HepG2 (cell line): ENCODE data around the gene THY1. TPM values are rescaled to one million over a fixed set of nuclear protein-coding genes. Genes with fewer than 3 reads are reported as not detected.

ENCODE experiments used
- ATAC-seq: fragments of 200-7000 bp; cut with Tn5 transposase; 3 replicates; pipeline ENCODE4 v1.9.1; 2020; ENCODE audit warnings: mild to moderate bottlenecking, moderate library complexity
- BruUV-seq: library from RNA; stranded (reverse); fragments of 400-500 nt; replicated peaks from 2 replicates; lab custom pipeline; 2021; lab: Mats Ljungman, UMichigan
- CTCF ChIA-PET: fragments of 300-600 bp; formaldehyde crosslinking; extraction: SDS; loops from one replicate; lab custom pipeline; 2021; ENCODE audit warnings: low total read pairs, inconsistent platforms, low intra/inter-chr PET ratio; lab: Yijun Ruan, JAX
- POLR2A ChIA-PET: fragments of 350-600 bp; sonication (Branson Sonifier 250); formaldehyde crosslinking; loops from one replicate; lab custom pipeline; 2020; ENCODE audit warnings: antibody characterized with exemption, inconsistent platforms; lab: Yijun Ruan, JAX
- DNase-seq: peaks from one replicate; pipeline ENCODE4 v3.0.0-alpha.2; 2015; ENCODE audit warnings: low spot score
- FAIRE-seq: peaks from 3 replicates; lab custom pipeline; 2011; peaks lifted over from hg19 to GRCh38; lab: Jason Lieb, UNC
- H2AFZ ChIP-seq: one replicate; pipeline ENCODE4 v1.6.1; 2011; ENCODE audit warnings: low read length, inconsistent platforms
- H3K27ac ChIP-seq: fragments of 300-600 bp; 3 replicates; pipeline ENCODE4 v1.8.0; 2011; ENCODE audit warnings: mixed run types, mild to moderate bottlenecking, mixed read lengths, low read length, inconsistent platforms; ENCODE audit not compliant: insufficient read depth; ENCODE audit errors: extremely low read length
- H3K27me3 ChIP-seq, 2 experiments: fragments of 200-600 bp in 1 of 2; 2 replicates in 1 of 2; 3 replicates in 1 of 2; pipeline versions ENCODE4 v1.6.0 to v1.8.0; 2011; ENCODE audit warnings: low read length in 2 of 2, mild to moderate bottlenecking in 2 of 2, moderate library complexity in 2 of 2, inconsistent platforms in 1 of 2; ENCODE audit not compliant: insufficient read depth in 2 of 2, control insufficient read depth in 1 of 2
- H3K36me3 ChIP-seq, 2 experiments: fragments of 200-600 bp in 1 of 2; replicated peaks in 1 of 2; 2 replicates in 1 of 2; 3 replicates in 1 of 2; pipeline versions ENCODE4 v1.5.1 to v1.8.0; 2011; ENCODE audit warnings: low read length in 2 of 2, inconsistent platforms in 1 of 2; ENCODE audit not compliant: insufficient read depth in 2 of 2, control insufficient read depth in 1 of 2
- H3K4me1 ChIP-seq: 2 replicates; pipeline ENCODE4 v1.5.1; 2012; ENCODE audit warnings: low read length, inconsistent platforms; ENCODE audit not compliant: insufficient read depth
- H3K4me2 ChIP-seq: 2 replicates; pipeline ENCODE4 v1.6.0; 2011; ENCODE audit warnings: low read depth, low read length, inconsistent platforms
- H3K4me3 ChIP-seq, 3 experiments: fragments of 200-600 bp in 1 of 3; sonication (generic), shearing (Covaris generic) in 1 of 3; replicated peaks in 1 of 3; 2 replicates each; pipeline ENCODE4 v1.5.1; 2011 to 2016; ENCODE audit warnings: low read length in 3 of 3, inconsistent platforms in 2 of 3, low read depth in 2 of 3, mild to moderate bottlenecking in 2 of 3, control low read depth in 1 of 3, mixed read lengths in 1 of 3; ENCODE audit not compliant: insufficient read depth in 1 of 3
- H3K79me2 ChIP-seq: one replicate; pipeline ENCODE4 v1.6.1; 2011; ENCODE audit warnings: low read length, inconsistent platforms; ENCODE audit not compliant: insufficient read depth
- H3K9ac ChIP-seq: 2 replicates; pipeline ENCODE4 v1.6.0; 2011; ENCODE audit warnings: mild to moderate bottlenecking, low read depth, low read length, inconsistent platforms; ENCODE audit not compliant: insufficient read depth
- H3K9me3 ChIP-seq: 2 replicates; pipeline ENCODE4 v1.5.1; 2012; ENCODE audit warnings: mild to moderate bottlenecking, low read length
- H4K20me1 ChIP-seq: 2 replicates; pipeline ENCODE4 v1.6.0; 2011; ENCODE audit warnings: inconsistent platforms, mild to moderate bottlenecking, low read length, moderate library complexity; ENCODE audit not compliant: insufficient read depth
- ATM ChIP-seq: fragments of 450-650 bp; IDR thresholded peaks from 2 replicates; pipeline ENCODE4 v1.7.1; 2017; ENCODE audit warnings: mild to moderate bottlenecking, borderline replicate concordance
- HNF4G ChIP-seq, 2 experiments: sonication (generic) in 1 of 2; formaldehyde crosslinking in 1 of 2; IDR thresholded peaks; 2 replicates each; pipeline versions ENCODE4 v1.4.0 to v1.6.1; 2011 to 2020; ENCODE audit warnings: borderline replicate concordance in 2 of 2, low read depth in 2 of 2, mild to moderate bottlenecking in 2 of 2, low read length in 1 of 2, missing genetic modification reagents in 1 of 2, moderate library complexity in 1 of 2
- KAT8 ChIP-seq: IDR thresholded peaks from 2 replicates; pipeline ENCODE4 v1.6.1; 2016; ENCODE audit warnings: missing genetic modification reagents, missing compliant biosample characterization
- NCOR1 ChIP-seq: fragments of 200-600 bp; sonication (generic); IDR thresholded peaks from 2 replicates; pipeline ENCODE4 v1.7.0; 2017; ENCODE audit warnings: antibody characterized with exemption, low read length, borderline replicate concordance
- ZNF274 ChIP-seq: sonication (generic); formaldehyde crosslinking; IDR thresholded peaks from 2 replicates; pipeline ENCODE4 v1.5.1; 2020; ENCODE audit warnings: mild to moderate bottlenecking, missing genetic modification reagents
- ZNF75D ChIP-seq: sonication (generic); formaldehyde crosslinking; IDR thresholded peaks from 2 replicates; pipeline ENCODE4 v1.8.1; 2023; ENCODE audit warnings: missing genetic modification reagents, mild to moderate bottlenecking, borderline replicate concordance
- ZNF792 ChIP-seq: IDR thresholded peaks from 2 replicates; pipeline ENCODE4 v1.6.1; 2016
- ZNF879 ChIP-seq: sonication (generic); formaldehyde crosslinking; IDR thresholded peaks from 2 replicates; pipeline ENCODE4 v1.8.1; 2023; ENCODE audit warnings: missing genetic modification reagents
- WGBS: methylation state at CpG from one replicate; pipeline ENCODE4 v1.1.6; 2017; ENCODE audit warnings: low lambda C conversion rate; 5-methylcytosine and 5-hydroxymethylcytosine counted together
- in situ Hi-C: cut with HindIII; loops from 2 replicates; pipeline ENCODE4 v1.10.0; 2017; ENCODE audit warnings: low pct_unique_long_range_greater_than_20kb; ENCODE audit not compliant: extremely low pct_ligation_motif_present
- intact Hi-C: fragments of 100-400 bp; cut with micrococcal nuclease; formaldehyde crosslinking; loops from one replicate; pipeline ENCODE4 v1.10.0; 2022; ENCODE audit not compliant: unreplicated experiment
- polyA plus RNA-seq, 8 experiments: library from polyadenylated mRNA; depleted of rRNA in 3 of 8; stranded (reverse) in 7 of 8; unstranded in 1 of 8; fragments of >200 nt; fragmentation: Illumina TruSeq in 4 of 8; extraction: Trizol in 4 of 8; gene quantifications; 2 replicates each; pipeline versions ENCODE4 v1.2.1 to v1.2.3, GENCODE V29; 2011 to 2016; ENCODE audit warnings: low read depth in 4 of 8, missing spikeins in 1 of 8, mixed read lengths in 1 of 8; ENCODE audit not compliant: insufficient read depth in 1 of 8
- total RNA-seq, 5 experiments: library from RNA; depleted of rRNA; stranded (reverse); fragments of >200 nt; fragmentation: Illumina TruSeq; extraction: Trizol; gene quantifications; 2 replicates each; pipeline ENCODE4 v1.2.3, GENCODE V29; 2016; ENCODE audit warnings: low read depth in 1 of 5
- TF ChIP-seq, protein P1 (sequence below): sonication (generic); formaldehyde crosslinking; IDR thresholded peaks from 2 replicates; pipeline ENCODE4 v1.4.0; 2020; ENCODE audit warnings: missing genetic modification reagents, borderline replicate concordance

The THY1 gene
- total and polyA plus RNA-seq, 2 of the 13 experiments (the other 11 are each of a cell fraction or from before 2014, with no cell fraction given): not detected

DNA sequence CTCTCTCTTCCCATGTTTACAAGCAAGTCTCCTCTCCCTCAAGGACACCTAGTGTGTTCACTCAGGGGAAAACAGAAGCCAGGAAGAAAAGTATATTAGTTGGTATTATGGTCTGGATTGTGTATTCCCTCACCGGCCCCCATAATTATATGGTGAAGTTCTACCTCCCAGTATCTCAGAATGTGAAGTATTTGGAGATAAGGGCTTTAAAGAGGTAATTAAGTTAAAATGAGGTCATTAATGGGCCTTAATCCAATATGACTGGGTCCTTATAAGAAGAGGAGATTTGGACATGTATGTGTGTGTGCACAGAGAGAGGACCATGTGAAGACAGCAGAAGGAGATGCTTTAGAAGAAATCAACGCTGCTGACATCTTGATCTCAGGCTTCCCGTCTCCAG lies 26.5 kb upstream of the THY1 start:
- CTCF ChIA-PET: no interaction called here
- BruUV-seq: no TSS peak
- H4K20me1 ChIP-seq: no peaks in the 10 kb centered on the region
- H3K36me3 ChIP-seq: no peaks in the 10 kb centered on the region
- FAIRE-seq (no peak), DNase-seq (no peak), ATAC-seq (no peak)
- intact Hi-C loops: no loop called here
- no peak overlapping the region for H3K4me2 ChIP-seq
- POLR2A ChIA-PET: no interaction called here
- H3K27ac ChIP-seq: no peak overlapping the region
- H2AFZ ChIP-seq: no peak overlapping the region
- no peaks in the 10 kb centered on the region for H3K9me3 ChIP-seq
- no peaks in the 10 kb centered on the region for H3K79me2 ChIP-seq
- no peaks in the 10 kb centered on the region for H3K27me3 ChIP-seq
- H3K4me1 ChIP-seq: peaks cover 11% of the 10 kb centered on the region
- TF ChIP-seq ZNF792 (CRISPR knock-in tag): no peak
- no peak for TF ChIP-seq ATM
- TF ChIP-seq, protein P1, sequence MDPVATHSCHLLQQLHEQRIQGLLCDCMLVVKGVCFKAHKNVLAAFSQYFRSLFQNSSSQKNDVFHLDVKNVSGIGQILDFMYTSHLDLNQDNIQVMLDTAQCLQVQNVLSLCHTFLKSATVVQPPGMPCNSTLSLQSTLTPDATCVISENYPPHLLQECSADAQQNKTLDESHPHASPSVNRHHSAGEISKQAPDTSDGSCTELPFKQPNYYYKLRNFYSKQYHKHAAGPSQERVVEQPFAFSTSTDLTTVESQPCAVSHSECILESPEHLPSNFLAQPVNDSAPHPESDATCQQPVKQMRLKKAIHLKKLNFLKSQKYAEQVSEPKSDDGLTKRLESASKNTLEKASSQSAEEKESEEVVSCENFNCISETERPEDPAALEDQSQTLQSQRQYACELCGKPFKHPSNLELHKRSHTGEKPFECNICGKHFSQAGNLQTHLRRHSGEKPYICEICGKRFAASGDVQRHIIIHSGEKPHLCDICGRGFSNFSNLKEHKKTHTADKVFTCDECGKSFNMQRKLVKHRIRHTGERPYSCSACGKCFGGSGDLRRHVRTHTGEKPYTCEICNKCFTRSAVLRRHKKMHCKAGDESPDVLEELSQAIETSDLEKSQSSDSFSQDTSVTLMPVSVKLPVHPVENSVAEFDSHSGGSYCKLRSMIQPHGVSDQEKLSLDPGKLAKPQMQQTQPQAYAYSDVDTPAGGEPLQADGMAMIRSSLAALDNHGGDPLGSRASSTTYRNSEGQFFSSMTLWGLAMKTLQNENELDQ: no peak
- TF ChIP-seq, all 625 proteins: peak for 0
- H3K4me3 ChIP-seq: no peak overlapping the region
- no peak overlapping the region for H3K9ac ChIP-seq
- in situ Hi-C loops: no loop called here
- WGBS: 90% methylated on average over 3 of the region's 3 CpGs

DNA sequence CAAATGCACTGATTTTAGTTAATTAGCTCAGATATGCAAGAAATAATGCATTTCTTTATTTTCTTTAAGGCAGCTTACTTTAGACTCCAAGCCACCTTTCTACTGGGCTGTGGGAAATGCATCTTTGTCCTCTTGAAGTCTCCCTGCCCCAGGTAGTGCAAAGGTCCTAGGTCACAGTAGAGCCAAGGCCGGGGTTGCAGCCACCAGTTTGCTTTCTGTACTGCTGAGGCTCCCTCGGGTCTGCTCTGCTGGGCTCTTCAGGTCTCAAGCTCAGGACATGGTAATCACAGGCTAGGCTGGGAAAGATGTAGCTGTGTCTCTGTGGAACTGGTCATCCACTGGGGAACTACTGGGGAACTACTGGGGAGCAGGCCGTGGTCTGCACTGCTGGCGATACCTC lies 25.4 kb upstream of the THY1 start:
- peaks cover 11% of the 10 kb centered on the region for H3K4me1 ChIP-seq
- no peaks in the 10 kb centered on the region for H3K79me2 ChIP-seq
- no peaks in the 10 kb centered on the region for H3K27me3 ChIP-seq
- ATAC-seq (peak; percentile 88), DNase-seq (no peak), FAIRE-seq (no peak)
- intact Hi-C loops: no loop called here
- no peak overlapping the region for H2AFZ ChIP-seq
- no peaks in the 10 kb centered on the region for H3K9me3 ChIP-seq
- H3K4me3 ChIP-seq: no peak overlapping the region
- POLR2A ChIA-PET: no interaction called here
- CTCF ChIA-PET: no interaction called here
- H4K20me1 ChIP-seq: no peaks in the 10 kb centered on the region
- WGBS: 42% methylated on average over 4 of the region's 4 CpGs
- no peak overlapping the region for H3K9ac ChIP-seq
- H3K4me2 ChIP-seq: no peak overlapping the region
- H3K36me3 ChIP-seq: no peaks in the 10 kb centered on the region
- in situ Hi-C loops: no loop called here
- BruUV-seq: no TSS peak
- no peak overlapping the region for H3K27ac ChIP-seq
- no peak for TF ChIP-seq KAT8 (CRISPR knock-in tag)
- no peak for TF ChIP-seq ZNF879 (CRISPR knock-in tag)
- no peak for TF ChIP-seq ZNF75D (CRISPR knock-in tag)
- 0 out of 2 replicates have a peak, but pooled peaks have one; percentile 24 for TF ChIP-seq HNF4G (IDR thresholded peaks at IDR 0.05; ENCODE audit: borderline replicate concordance, low read depth, low read length)
- TF ChIP-seq HNF4G (CRISPR knock-in tag; IDR thresholded peaks at IDR 0.05; ENCODE audit: borderline replicate concordance, low read depth): no peak
- TF ChIP-seq ZNF274 (CRISPR knock-in tag): no peak
- no peak for TF ChIP-seq NCOR1
